ENCODE data around the gene GAA.

The GAA gene

DNA sequence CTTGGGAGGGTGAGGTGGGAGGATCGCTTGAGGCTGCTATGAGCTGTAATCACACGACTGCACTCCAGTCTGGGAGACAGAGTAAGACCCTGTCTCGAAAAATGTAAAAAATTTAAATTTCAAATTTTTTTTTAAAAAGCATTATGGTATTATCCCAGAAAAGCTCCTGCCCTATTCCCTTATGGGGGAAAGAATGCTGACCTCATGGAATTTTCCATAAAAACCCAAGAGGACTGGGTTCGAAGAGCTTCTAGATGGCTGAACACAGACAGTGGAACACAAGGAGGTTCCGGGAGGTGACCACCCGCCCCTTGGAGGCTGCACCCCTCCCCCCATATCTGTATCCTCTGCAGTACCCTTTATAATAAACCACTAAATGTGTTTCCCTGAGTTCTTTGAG is 41.5 kb downstream of the GAA start:
- Histone ChIP-seq H3K9ac (ENCODE audit: low read length) (no peak overlapping the region), H4K8ac (ENCODE audit: low read depth, low read length) (no peak overlapping the region)
- no CpG with 5 or more reads among the region's 6 CpGs for WGBS (ENCODE audit: extremely low coverage, insufficient coverage, insufficient read length)

GRCh38 chr17:80145076-80146075 is 44.0 kb downstream of the GAA start:
- H3K79me2 ChIP-seq (ENCODE audit: control insufficient read depth, insufficient read depth, low read length, poor library complexity) = peaks cover 29% of the 10 kb centered on the region
- no peak overlapping the region for H3K18ac ChIP-seq (ENCODE audit: low read length)
- no peak overlapping the region for H2AFZ ChIP-seq (ENCODE audit: insufficient read depth, low read length, poor library complexity)
- WGBS (ENCODE audit: extremely low coverage, insufficient coverage, insufficient read length) = no CpG with 5 or more reads among the region's 10 CpGs
- H3K4me3 ChIP-seq (ENCODE audit: low read depth, low read length) = no peak overlapping the region
- H3K36me3 ChIP-seq (ENCODE audit: control insufficient read depth in 1 of 2, insufficient read depth in 2 of 2, low read length in 2 of 2) = peaks cover 26 to 27% of the 10 kb centered on the region in 2 experiments
- H2BK5ac ChIP-seq (ENCODE audit: low read depth, low read length, poor library complexity) = no peak overlapping the region
- peak overlapping the region; percentile 81 for H3K23ac ChIP-seq (ENCODE audit: low read length)
- H3K4ac ChIP-seq (ENCODE audit: low read depth, low read length) = peak overlapping the region; percentile 94
- H3K27me3 ChIP-seq (ENCODE audit: insufficient read depth, low read length) = no peaks in the 10 kb centered on the region
- H2BK120ac ChIP-seq (ENCODE audit: insufficient read depth, low read length, poor library complexity) = no peak overlapping the region
- peaks cover 14% of the 10 kb centered on the region for H3K79me1 ChIP-seq (ENCODE audit: low read length)
- peaks cover 10 to 12% of the 10 kb centered on the region in 2 experiments for H3K4me1 ChIP-seq (ENCODE audit: control insufficient read depth in 1 of 2, insufficient read depth in 2 of 2, low read length in 2 of 2)
- H3K9me3 ChIP-seq (ENCODE audit: insufficient read depth, low read depth, low read length) = peaks cover 2% of the 10 kb centered on the region
- no peak overlapping the region for H4K12ac ChIP-seq (ENCODE audit: low read depth, low read length)
- DNase-seq = peak in 1 of 2 donors; percentile 27
- H2BK12ac ChIP-seq (ENCODE audit: low read length) = no peak overlapping the region
- no peak overlapping the region for H4K8ac ChIP-seq (ENCODE audit: low read depth, low read length)
- H3K14ac ChIP-seq (ENCODE audit: low read length) = no peak overlapping the region
- H4K91ac ChIP-seq (ENCODE audit: low read depth, low read length) = no peak overlapping the region
- no peak overlapping the region for H3K27ac ChIP-seq (ENCODE audit: low read depth, low read length)
- H3K4me2 ChIP-seq (ENCODE audit: low read length) = peak overlapping the region; percentile 89
- no peak overlapping the region for H2AK5ac ChIP-seq (ENCODE audit: low read length)
- peak overlapping the region; percentile 8 for H3K9ac ChIP-seq (ENCODE audit: low read length)

More for the DNA sequence above, 41.5 kb downstream of the GAA start:
- no peaks in the 10 kb centered on the region for H3K9me3 ChIP-seq (ENCODE audit: insufficient read depth, low read depth, low read length)
- H2AFZ ChIP-seq (ENCODE audit: insufficient read depth, low read length, poor library complexity) = no peak overlapping the region
- H3K4me3 ChIP-seq (ENCODE audit: low read depth, low read length) = no peak overlapping the region
- no peak overlapping the region for H2AK5ac ChIP-seq (ENCODE audit: low read length)
- H3K27me3 ChIP-seq (ENCODE audit: insufficient read depth, low read length) = no peaks in the 10 kb centered on the region
- H2BK5ac ChIP-seq (ENCODE audit: low read depth, low read length, poor library complexity) = no peak overlapping the region
- no peak overlapping the region for H3K4ac ChIP-seq (ENCODE audit: low read depth, low read length)
- no peak overlapping the region for H2BK120ac ChIP-seq (ENCODE audit: insufficient read depth, low read length, poor library complexity)
- H4K91ac ChIP-seq (ENCODE audit: low read depth, low read length) = no peak overlapping the region
- peaks cover 25% of the 10 kb centered on the region for H3K79me2 ChIP-seq (ENCODE audit: control insufficient read depth, insufficient read depth, low read length, poor library complexity)
- no peak overlapping the region for H3K23ac ChIP-seq (ENCODE audit: low read length)
- H3K14ac ChIP-seq (ENCODE audit: low read length) = no peak overlapping the region
- no peak overlapping the region for H4K12ac ChIP-seq (ENCODE audit: low read depth, low read length)
- H3K4me1 ChIP-seq (ENCODE audit: control insufficient read depth in 1 of 2, insufficient read depth in 2 of 2, low read length in 2 of 2) = peaks cover 4 to 8% of the 10 kb centered on the region in 2 experiments
- no peak overlapping the region for H3K18ac ChIP-seq (ENCODE audit: low read length)
- H2BK12ac ChIP-seq (ENCODE audit: low read length) = no peak overlapping the region
- H3K79me1 ChIP-seq (ENCODE audit: low read length) = peaks cover 12% of the 10 kb centered on the region
- H3K27ac ChIP-seq (ENCODE audit: low read depth, low read length) = no peak overlapping the region
- peaks cover 45 to 46% of the 10 kb centered on the region in 2 experiments for H3K36me3 ChIP-seq (ENCODE audit: control insufficient read depth in 1 of 2, insufficient read depth in 2 of 2, low read length in 2 of 2)
- no peak overlapping the region for H3K4me2 ChIP-seq (ENCODE audit: low read length)
- DNase-seq = peak in 1 of 2 donors; percentile 21

DNA sequence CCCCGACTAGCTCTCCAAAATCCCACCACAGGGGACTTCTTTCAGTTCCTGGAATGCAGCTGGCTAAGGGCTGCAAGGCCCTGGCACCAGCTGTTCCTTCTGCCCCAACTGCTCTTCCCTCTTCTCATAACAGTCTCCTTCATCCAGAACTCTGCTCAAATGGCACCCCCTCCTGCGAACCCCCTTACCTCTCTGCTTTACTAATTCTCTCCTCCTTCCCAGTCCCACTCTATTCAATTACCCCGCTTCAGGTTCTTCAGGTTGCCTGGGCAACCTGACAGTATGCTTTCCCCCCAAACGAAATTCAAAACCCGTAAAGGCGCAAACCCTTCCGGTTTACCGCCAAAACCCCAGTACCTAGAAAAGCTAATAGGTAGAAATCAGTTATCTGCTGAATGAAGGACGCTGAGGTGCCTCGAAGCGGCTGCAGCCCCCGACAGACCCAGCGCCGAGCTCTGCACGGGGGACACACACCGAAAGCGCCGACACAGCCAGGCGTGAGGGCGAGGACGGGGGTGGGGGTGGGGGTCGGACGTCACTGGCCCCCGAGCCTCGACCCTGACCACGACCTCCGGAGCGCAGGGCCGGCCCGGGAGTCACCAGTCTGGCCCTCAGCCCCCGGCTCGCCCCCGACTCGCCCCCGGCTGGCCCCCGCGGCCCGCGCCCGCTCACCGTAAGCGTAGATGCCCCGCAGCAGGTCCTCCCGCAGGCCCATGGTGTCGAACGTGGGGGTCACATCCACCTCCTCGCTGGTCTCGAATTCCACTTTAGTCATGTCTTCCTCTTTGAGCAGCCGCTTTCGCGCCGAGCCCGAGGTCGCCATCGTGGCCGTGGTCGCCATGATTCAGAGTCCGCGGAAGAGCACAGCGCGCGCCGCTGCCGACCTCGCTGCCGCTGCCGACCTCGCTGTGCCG is 45.0 kb downstream of the GAA start:
- H3K27me3 ChIP-seq (ENCODE audit: insufficient read depth, low read length) = no peaks in the 10 kb centered on the region
- H3K14ac ChIP-seq (ENCODE audit: low read length) = peak overlapping the region; percentile 88
- H4K12ac ChIP-seq (ENCODE audit: low read depth, low read length) = peak overlapping the region; percentile 79
- peak overlapping the region; percentile 75 for H4K91ac ChIP-seq (ENCODE audit: low read depth, low read length)
- H2BK5ac ChIP-seq (ENCODE audit: low read depth, low read length, poor library complexity) = peak overlapping the region; percentile 42
- WGBS (ENCODE audit: extremely low coverage, insufficient coverage, insufficient read length) = no CpG with 5 or more reads among the region's 69 CpGs
- no peak overlapping the region for H2BK12ac ChIP-seq (ENCODE audit: low read length)
- H3K4me3 ChIP-seq (ENCODE audit: low read depth, low read length) = peak overlapping the region; percentile 98
- peak overlapping the region; percentile 6 for H2AK5ac ChIP-seq (ENCODE audit: low read length)
- H2AFZ ChIP-seq (ENCODE audit: insufficient read depth, low read length, poor library complexity) = peak overlapping the region; percentile 78
- H3K36me3 ChIP-seq (ENCODE audit: control insufficient read depth in 1 of 2, insufficient read depth in 2 of 2, low read length in 2 of 2) = peaks cover 22 to 25% of the 10 kb centered on the region in 2 experiments
- H3K4ac ChIP-seq (ENCODE audit: low read depth, low read length) = peak overlapping the region; percentile 94
- H3K18ac ChIP-seq (ENCODE audit: low read length) = peak overlapping the region; percentile 40
- peaks cover 2% of the 10 kb centered on the region for H3K9me3 ChIP-seq (ENCODE audit: insufficient read depth, low read depth, low read length)
- DNase-seq = peak in 1 of 2 donors; percentile 22
- no peak overlapping the region for H3K23ac ChIP-seq (ENCODE audit: low read length)
- H3K79me1 ChIP-seq (ENCODE audit: low read length) = peaks cover 14% of the 10 kb centered on the region
- peaks cover 29% of the 10 kb centered on the region for H3K79me2 ChIP-seq (ENCODE audit: control insufficient read depth, insufficient read depth, low read length, poor library complexity)
- H3K4me1 ChIP-seq (ENCODE audit: control insufficient read depth in 1 of 2, insufficient read depth in 2 of 2, low read length in 2 of 2) = peaks cover 10 to 15% of the 10 kb centered on the region in 2 experiments
- peak overlapping the region; percentile 32 for H3K27ac ChIP-seq (ENCODE audit: low read depth, low read length)
- H3K4me2 ChIP-seq (ENCODE audit: low read length) = peak overlapping the region; percentile 89
- H2BK120ac ChIP-seq (ENCODE audit: insufficient read depth, low read length, poor library complexity) = no peak overlapping the region
- H3K9ac ChIP-seq (ENCODE audit: low read length) = peak overlapping the region; percentile 95
- H4K8ac ChIP-seq (ENCODE audit: low read depth, low read length) = peak overlapping the region; percentile 13
